Measurements from ENCODE around the gene RAB7A.
"Not testable (repeated sequence)": the region's sequence is repeated elsewhere in the genome, so short reads cannot be mapped to it uniquely, and the experiment has no call there.

The RAB7A gene

GRCh38 chr3:128760881-128761280 lies 34.9 kb downstream of the RAB7A start:
- no peak for DNase-seq

- no peak for DNase-seq
Measured at GRCh38 chr3:128761392-128761791, 35.4 kb downstream of the RAB7A start.

DNA sequence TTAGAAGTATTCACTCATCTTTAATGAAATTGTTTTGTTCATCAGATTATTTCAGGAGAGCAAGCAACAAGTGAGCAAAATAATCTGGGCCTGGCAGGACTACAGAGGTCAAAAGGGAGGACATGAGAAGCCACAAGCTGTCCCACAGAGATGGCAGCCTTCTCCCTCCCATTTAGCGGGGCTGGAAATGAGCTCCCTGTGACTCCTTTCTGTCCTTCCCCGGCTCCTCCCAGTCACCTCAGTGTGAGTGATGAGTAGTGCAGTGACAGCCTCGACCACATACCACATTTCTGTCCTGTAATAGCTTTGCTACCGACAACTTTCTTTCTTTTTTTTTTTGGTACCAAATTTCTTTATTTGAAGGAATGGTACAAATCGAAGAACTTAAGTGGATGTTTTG lies 38.0 kb downstream of the RAB7A start:
- DNase-seq: no peak

- DNase-seq: no peak
Measured at GRCh38 chr3:128764863-128765262, 38.9 kb downstream of the RAB7A start.

DNA sequence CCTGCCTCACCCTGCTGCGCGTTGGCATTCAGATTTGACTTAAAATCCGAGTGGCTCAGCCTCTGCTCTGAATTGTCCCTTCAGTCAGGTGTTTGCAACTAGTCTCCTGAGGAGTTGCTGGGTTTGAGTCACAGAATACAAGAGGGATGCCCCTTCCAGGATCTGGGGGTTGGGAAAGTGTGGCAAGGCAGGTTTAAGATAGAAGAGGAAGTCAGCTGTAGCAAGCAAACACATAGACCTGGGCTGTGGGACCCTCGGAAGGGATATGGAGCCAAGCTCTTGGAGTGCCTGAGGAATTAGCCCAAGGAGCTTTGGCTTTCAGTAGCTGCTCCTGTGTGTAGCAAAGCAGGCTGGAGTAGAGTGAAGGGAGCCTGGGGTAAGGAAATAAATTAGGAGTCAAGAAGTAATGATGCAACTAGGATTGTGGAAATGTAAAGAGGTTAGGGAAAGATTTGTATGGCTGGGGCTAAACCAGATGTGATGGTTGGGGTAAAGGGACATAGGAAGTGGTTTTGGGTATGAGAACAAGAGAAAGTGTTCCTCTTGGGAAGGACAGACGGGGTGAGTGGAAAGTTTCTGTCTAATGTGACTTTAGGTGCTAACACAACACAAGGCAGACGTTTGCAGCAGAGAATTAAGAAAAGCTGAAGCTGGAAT lies 41.2 kb downstream of the RAB7A start:
- DNase-seq: no peak

DNA sequence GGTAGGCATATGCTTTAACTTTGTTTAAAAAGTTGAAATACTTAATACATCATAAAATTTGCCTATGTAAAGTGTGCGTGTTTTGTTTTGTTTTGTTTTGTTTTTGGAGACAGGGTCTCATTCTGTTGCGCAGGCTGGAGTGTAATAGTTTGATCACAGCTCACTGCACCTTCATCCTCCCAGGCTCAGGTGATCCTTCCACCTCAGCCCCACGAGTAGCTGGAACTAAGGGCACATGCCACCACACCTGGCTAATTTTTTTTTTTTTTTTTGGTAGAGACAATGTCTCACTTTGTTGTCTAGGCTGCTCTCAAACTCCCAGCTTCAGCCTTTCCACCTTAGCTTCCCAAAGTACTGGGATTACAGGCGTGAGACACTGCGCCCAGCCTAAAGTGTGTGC lies 42.5 kb downstream of the RAB7A start:
- DNase-seq: no peak

GRCh38 chr3:128770387-128770786 lies 44.4 kb downstream of the RAB7A start:
- no peak for DNase-seq

DNA sequence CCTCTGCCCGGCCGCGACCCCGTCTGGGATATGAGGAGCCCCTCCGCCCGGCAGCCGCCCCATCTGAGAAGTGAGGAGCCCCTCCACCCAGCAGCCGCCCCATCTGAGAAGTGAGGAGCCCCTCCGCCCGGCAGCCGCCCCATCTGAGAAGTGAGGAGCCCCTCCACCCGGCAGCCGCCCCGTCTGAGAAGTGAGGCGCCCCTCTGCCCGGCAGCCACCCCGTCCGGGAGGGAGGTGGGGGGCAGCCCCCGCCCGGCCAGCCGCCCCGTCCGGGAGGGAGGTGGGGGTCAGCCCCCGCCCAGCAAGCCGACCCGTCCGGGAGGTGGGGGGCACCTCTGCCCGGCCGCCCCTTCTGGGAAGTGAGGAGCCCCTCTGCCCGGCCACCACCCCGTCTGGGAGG lies 47.2 kb downstream of the RAB7A start:
- DNase-seq: not testable (repeated sequence)

DNA sequence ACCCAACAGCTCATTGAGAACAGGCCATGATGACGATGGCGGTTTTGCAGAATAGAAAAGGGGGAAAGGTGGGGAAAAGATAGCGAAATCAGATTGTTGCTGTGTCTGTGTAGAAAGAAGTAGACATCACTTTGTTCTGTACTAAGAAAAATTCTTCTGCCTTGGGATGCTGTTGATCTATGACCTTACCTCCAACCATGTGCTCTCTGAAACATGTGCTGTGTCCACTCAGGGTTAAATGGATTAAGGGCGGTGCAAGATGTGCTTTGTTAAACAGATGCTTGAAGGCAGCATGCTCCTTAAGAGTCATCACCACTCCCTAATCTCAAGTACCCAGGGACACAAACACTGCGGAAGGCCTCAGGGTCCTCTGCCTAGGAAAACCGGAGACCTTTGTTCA lies 47.6 kb downstream of the RAB7A start:
- DNase-seq: not testable (repeated sequence)

GRCh38 chr3:128775241-128775640 lies 49.3 kb downstream of the RAB7A start:
- no peak for DNase-seq

DNA sequence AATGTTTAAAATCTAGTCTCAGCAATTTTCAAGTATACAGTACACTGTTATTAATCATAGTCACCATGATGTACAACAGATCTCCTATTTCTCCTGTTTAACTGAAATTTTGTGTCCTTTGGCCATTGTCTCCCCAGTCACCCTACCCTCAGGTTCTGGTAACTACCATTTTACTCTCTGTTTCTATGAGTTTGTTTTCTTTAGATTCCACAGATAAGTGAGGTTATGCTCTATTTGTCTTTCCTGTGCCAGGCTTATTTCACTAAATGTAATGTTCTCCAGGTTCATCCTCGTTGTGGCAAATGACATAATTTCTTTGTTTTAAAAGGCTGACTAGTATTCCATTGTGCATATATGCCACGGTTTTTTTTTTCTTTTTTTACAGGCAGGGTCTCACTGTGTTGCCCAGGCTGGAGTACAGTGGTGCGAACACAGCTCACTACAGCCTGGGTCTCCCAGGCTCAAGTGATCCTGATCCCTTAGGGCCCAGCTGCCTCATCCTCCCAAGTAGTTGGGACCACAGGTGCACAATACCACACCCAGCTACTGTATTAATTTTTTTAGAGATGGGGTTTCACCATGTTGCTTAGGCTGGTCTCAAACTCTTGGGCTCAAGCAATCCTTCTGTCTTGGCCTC lies 50.0 kb downstream of the RAB7A start:
- no peak for DNase-seq

DNA sequence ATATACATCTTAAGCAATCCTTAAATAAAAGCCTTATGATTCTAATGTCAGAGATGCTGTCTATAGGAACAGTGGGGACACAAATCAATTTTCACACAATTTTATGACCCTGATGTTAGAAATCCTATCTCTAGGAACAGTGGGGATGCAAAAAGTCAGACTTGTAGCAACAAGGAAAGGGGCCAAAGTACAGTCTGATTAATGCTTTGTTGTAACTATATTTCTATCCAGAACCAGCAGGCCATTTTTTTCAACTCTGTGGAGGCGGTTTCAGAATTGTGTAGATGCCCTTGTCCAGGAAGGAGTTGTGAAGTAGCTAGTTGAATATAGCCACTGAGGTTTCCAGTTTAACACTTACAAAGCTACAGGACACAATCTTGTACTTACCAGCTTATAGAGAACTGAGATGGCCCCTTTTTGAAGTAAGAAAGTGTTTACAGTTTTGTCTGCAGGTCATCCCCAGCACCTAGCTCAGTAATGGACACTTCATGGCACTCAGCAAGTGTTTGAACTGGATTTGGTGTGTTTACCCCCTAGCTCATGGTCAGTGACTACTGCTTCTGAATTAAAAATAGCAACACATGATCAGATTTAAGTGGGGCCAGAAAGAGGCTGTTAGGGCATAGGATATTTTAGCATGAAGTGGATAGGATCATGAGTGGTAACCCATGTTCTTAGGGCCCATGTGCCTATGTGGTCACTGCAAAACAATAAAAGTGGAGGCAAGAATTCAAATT lies 54.3 kb downstream of the RAB7A start:
- no peak for DNase-seq

- DNase-seq: no peak
Measured at GRCh38 chr3:128781164-128781563, 55.2 kb downstream of the RAB7A start.

- no peak for DNase-seq
Measured at GRCh38 chr3:128782282-128783146, 56.5 kb downstream of the RAB7A start.

DNA sequence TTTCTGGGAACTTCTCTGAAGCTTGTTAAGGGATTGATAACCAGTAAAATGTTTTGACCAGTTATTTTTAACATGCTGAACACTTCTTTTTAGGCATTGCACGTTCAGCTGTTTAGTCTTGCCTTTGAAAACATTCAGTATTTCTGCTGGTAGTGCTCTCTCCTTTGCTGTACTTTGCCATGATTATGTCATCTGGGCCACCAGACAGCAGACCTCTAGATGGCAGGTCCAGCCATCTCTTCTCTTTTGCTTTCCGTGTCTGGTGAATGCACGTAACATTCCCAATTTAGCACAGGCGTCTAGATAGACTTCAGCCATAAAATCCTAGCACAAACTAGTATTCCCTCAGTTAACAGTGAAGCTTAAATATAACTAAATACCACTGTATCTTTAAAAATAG lies 57.8 kb downstream of the RAB7A start:
- no peak for DNase-seq

DNA sequence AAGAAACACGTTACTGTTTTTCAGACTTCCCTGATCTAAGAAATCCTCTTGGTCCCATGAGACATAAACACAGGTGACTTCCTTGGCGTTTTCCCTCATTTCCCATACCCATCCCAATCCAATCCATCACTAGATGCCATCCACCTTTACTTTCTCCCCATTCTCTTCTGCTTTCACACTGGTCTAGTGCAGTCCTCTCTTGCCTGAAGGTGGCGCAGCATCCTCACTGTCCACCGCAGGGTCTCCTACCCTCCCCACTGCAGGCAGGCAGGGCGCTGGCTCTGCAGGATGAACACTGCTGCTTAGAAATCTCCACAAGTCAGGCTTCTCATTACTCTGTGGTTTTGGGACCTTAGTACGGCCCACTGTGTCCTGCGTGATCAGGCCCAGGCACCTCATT lies 58.2 kb downstream of the RAB7A start:
- no peak for DNase-seq

DNA sequence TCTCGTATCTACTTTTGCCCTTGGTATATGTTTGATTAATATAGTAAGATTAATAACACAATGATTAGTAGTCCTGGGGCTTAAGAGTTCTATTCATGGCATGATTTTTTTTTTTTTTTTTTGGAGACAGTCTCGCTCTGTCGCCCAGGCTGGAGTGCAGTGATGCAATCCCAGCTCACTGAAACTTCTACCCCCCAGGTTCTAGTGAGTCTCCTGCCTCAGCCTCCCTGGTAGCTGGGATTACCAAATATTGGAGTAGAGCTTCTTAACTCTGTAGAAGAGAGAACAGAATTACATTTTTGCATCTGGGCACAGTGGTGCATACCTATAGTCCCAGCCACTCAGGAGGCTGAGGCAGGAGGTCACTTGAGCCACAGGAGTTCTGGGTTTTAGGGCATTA lies 58.9 kb downstream of the RAB7A start:
- no peak for DNase-seq

DNA sequence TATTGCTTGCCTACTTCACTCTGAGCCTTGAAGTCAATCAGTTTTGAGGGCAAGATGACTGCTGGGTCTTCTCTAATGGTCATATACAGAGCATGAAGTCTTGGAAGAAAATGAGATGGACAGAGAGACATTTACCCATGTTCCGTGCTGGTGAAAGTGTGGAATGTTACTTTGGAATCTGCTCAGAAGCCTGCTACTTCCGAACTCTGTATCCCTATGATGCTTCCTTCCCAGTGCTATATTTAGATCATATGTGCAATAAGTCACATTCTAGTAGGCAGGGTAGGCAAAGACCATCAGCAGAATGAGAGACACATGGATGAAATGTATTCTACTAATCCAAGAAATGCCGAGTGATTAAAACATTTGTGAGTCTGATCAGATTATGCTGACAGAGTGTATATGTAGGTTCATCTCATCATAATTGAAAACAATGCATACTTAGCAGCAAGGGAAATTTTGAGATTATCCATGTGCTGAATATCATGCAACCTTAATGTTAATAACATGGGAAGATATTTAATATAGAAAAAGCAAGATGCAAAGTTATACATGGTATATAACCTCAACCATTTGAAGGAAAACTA lies 60.5 kb downstream of the RAB7A start:
- DNase-seq: no peak

GRCh38 chr3:128787256-128788253 lies 61.6 kb downstream of the RAB7A start:
- DNase-seq: no peak

GRCh38 chr3:128788268-128788869 lies 62.4 kb downstream of the RAB7A start:
- no peak for DNase-seq
